ENCODE results near the gene FAM187B.

FAM187B gene

GRCh38 chr19:35266520-35267352 lies 38.2 kb upstream of the FAM187B start:
- Mint-ChIP-seq H3K27me3 (no peaks in the 10 kb centered on the region), H3K4me3 (peak overlapping the region; percentile 95), H3K36me3 (peaks cover 23% of the 10 kb centered on the region), H3K27ac (peak overlapping the region; percentile 98), H3K9me3 (no peaks in the 10 kb centered on the region), H3K4me1 (peaks cover 62% of the 10 kb centered on the region)
- no peak for ATAC-seq

DNA sequence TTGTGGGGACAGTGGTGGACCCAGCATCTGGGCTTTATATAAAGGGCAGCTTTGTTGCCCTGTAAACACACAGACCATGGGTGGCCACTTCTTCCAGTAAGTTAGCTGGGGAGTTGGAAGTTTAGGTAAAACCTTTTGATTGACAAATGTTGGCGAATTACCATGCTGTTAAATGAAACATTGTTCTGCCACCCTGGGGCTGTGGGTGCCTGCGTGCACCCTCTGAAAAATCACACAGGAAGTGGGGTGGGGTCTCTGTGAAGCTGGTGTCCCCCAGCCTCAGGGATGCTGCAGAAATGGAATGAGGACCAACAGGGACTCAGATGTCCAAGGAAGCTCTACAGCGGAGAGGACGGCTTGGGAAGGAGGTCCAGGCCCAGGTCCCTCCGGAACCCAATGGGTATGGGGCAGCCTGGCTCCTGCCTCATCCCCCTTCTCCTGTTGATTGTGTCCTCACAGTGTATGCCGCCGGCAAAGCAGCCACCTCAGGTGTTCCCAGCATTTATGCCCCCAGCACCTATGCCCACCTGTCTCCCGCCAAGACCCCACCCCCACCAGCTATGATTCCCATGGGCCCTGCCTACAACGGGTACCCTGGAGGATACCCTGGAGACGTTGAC lies 37.5 kb upstream of the FAM187B start:
- H3K4me3 Mint-ChIP-seq = peak overlapping the region; percentile 95
- H3K36me3 Mint-ChIP-seq = peaks cover 18% of the 10 kb centered on the region
- H3K9me3 Mint-ChIP-seq = no peaks in the 10 kb centered on the region
- no peak for ATAC-seq
- no peaks in the 10 kb centered on the region for H3K27me3 Mint-ChIP-seq
- peaks cover 56% of the 10 kb centered on the region for H3K4me1 Mint-ChIP-seq
- H3K27ac Mint-ChIP-seq = peak overlapping the region; percentile 98

- no peak overlapping the region for H3K4me3 Mint-ChIP-seq
- no peak for ATAC-seq
- H3K27me3 Mint-ChIP-seq = no peaks in the 10 kb centered on the region
- peak overlapping the region; percentile 98 for H3K27ac Mint-ChIP-seq
- H3K9me3 Mint-ChIP-seq = no peaks in the 10 kb centered on the region
- peaks cover 12% of the 10 kb centered on the region for H3K36me3 Mint-ChIP-seq
- H3K4me1 Mint-ChIP-seq = peaks cover 49% of the 10 kb centered on the region
Observed at GRCh38 chr19:35265126-35265899, 36.8 kb upstream of the FAM187B start.

DNA sequence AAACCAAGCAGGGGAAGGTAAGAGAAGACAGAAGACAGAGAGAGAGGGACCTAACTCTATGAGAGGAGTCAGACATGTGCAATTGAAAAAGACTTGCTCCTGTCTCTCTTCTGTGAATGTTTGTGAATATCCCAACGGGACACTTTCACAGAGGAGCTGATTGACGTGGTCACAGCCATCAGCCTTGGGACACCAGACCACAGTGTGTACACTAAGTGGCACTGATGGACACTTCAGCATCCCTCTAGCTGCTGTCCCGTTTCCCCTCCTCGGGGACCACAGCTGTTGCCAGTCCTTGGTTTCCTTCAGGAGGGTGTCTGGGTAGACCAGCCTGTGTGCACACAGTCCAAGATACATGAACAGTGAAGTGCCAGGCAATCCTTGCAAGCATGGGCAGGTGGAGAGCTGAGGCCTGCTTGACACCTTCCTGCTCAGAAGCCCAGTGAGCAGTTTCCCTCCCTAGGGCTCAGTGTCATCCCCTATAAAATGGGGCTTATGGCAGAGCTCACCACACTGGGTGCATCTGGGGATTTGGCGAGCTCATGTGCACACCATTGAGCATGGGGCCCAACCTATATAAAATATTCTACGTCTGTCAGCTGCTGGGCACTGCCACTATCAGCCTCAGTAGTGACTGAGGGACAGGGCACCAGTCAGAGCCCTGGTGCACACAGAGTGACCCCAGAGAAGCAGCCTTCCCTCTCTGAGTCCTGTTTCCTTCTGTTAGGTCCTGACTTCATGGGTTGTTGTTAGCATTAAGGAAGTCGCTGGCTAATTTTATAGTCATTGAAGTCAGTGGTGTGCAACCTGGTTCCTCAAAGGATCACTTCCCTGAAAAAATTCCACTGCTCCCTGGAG lies 36.0 kb upstream of the FAM187B start:
- ATAC-seq = no peak
- Mint-ChIP-seq H3K4me3 (no peak overlapping the region), H3K27me3 (no peaks in the 10 kb centered on the region), H3K9me3 (no peaks in the 10 kb centered on the region), H3K36me3 (peaks cover 11% of the 10 kb centered on the region), H3K4me1 (peaks cover 47% of the 10 kb centered on the region), H3K27ac (peak overlapping the region; percentile 53)

- Mint-ChIP-seq H3K9me3 (no peaks in the 10 kb centered on the region), H3K4me1 (peaks cover 42% of the 10 kb centered on the region), H3K4me3 (no peak overlapping the region), H3K27me3 (no peaks in the 10 kb centered on the region), H3K27ac (peak overlapping the region; percentile 10), H3K36me3 (peaks cover 11% of the 10 kb centered on the region)
- ATAC-seq = no peak
Observed at GRCh38 chr19:35262101-35262761, 33.7 kb upstream of the FAM187B start.

DNA sequence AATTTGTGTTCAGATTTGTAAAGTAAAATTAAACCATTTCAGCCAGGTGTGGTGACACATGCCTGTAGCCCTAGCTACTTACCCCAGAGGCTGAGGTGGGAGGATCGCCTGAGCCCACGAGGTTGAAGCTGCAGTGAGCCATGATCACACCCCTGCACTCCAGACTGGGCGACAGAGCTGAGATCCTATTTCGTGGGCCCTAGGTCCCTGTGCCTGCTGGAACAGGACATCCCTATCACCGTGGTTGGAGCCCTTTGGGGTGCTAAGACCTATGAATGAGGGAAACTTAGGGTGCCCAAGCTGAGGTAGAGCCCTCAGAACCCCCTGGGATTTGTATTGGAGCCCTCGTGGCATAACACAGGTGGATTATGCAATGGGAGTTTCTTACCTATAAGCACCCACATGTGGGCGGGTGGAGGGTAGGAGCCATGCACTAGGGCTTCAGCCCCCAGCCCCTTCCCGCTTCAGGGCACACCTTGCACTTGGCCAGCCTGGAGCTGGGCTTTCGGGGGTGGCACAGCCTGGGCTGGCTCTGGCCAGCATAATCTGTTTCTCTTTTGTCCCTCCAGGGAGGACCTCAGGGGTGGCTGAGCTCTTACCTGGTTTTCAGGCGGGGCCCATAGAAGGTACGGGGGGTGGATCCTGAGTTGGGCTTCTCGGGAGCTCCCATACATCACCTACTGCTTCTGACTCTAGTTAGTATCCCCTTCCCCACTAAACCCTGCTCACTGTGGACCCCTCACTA lies 33.0 kb upstream of the FAM187B start:
- peaks cover 38% of the 10 kb centered on the region for H3K4me1 Mint-ChIP-seq
- peak overlapping the region; percentile 10 for H3K27ac Mint-ChIP-seq
- ATAC-seq = no peak
- no peak overlapping the region for H3K4me3 Mint-ChIP-seq
- no peaks in the 10 kb centered on the region for H3K27me3 Mint-ChIP-seq
- H3K9me3 Mint-ChIP-seq = no peaks in the 10 kb centered on the region
- H3K36me3 Mint-ChIP-seq = peaks cover 10% of the 10 kb centered on the region

GRCh38 chr19:35260694-35261304 lies 32.3 kb upstream of the FAM187B start:
- no peak overlapping the region for H3K4me3 Mint-ChIP-seq
- no peaks in the 10 kb centered on the region for H3K9me3 Mint-ChIP-seq
- H3K27me3 Mint-ChIP-seq = no peaks in the 10 kb centered on the region
- peaks cover 5% of the 10 kb centered on the region for H3K36me3 Mint-ChIP-seq
- peaks cover 33% of the 10 kb centered on the region for H3K4me1 Mint-ChIP-seq
- no peak for ATAC-seq
- peak overlapping the region; percentile 10 for H3K27ac Mint-ChIP-seq

DNA sequence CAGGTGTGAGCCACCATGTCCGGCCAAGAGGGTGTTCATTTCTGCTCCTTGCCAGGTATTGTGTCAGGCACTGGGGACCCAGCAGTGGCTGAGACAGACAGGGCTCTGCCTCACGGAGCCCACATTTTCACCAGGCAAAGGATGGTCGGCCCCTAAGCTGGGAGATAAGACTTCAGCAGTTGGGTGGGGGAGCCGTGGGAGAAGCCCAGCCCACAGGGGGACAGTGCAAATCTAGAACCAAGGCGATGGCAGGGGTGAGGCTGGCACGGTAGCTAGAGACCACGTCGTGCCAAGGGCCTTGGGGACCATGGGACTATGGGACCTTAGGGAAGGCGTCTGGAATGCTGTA lies 28.5 kb upstream of the FAM187B start:
- no peaks in the 10 kb centered on the region for H3K9me3 Mint-ChIP-seq
- H3K4me3 Mint-ChIP-seq = no peak overlapping the region
- no peaks in the 10 kb centered on the region for H3K27me3 Mint-ChIP-seq
- H3K4me1 Mint-ChIP-seq = peaks cover 6% of the 10 kb centered on the region
- peaks cover 30% of the 10 kb centered on the region for H3K36me3 Mint-ChIP-seq
- no peak overlapping the region for H3K27ac Mint-ChIP-seq
- ATAC-seq = no peak

DNA sequence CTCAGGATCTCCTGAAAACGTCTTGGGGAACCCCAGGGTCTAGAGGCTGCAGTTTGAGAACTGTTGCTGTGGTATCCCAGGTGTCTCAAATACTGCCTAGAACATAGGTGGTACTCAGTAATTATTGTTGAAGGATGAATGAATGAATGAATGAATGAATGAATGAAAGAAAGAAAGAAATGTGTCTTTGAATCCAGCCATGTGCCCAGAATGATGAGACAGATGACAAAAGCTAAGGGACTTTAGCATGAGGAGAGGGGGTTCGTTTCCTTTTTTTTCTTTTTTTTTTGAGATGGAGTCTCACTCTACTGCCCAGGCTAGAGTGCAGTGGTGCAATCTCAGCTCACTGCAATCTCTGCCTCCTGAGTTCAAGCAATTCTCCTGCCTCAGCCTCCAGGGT lies 28.0 kb upstream of the FAM187B start:
- H3K36me3 Mint-ChIP-seq = peaks cover 33% of the 10 kb centered on the region
- no peak overlapping the region for H3K4me3 Mint-ChIP-seq
- ATAC-seq = no peak
- H3K27me3 Mint-ChIP-seq = no peaks in the 10 kb centered on the region
- peaks cover 6% of the 10 kb centered on the region for H3K4me1 Mint-ChIP-seq
- no peaks in the 10 kb centered on the region for H3K9me3 Mint-ChIP-seq
- H3K27ac Mint-ChIP-seq = no peak overlapping the region

DNA sequence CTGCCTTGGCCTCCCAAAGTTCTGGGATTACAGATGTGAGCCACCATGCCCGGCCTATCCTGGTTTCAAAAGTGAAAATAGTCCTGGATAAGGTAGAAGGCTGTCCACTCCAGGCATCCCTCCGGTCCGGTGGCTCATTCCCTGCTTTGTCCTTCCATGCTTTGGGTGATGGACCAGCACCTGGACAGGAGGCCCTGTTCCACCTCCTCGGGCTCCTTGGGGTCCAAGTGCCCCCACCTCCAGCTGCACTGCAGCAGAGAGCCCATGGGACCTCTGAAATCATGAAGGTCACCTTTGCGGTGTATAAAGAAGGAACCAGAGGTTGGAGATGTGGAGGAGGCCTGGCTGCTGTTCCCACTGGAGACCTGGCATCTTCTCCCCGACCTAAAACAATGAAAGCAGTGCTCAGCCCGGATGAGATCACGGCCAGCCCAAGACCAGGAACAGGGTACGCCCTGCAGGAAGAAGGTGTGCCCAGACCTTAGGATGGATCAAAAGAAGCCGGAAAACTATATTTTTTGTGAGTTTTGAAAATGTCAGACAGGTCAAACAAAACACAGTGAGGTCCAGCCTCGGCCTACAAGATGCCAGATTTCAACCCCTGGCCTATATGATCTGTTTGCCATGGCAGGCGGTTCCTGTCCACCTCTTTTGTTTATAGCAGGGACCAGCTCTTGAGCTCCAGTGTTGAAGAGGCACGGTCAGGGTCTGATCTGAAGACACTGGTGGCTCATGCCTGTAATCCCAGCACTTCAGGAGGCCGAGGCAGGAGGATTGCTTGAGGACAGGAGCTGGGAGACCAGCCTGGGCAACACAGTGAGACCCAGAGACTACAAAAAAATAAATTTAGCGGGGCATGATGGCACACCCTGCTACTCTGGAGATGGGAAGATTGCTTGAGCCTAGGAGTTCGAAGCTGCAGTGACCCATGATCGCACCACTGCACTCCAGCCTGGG lies 26.1 kb upstream of the FAM187B start:
- no peaks in the 10 kb centered on the region for H3K9me3 Mint-ChIP-seq
- peaks cover 40% of the 10 kb centered on the region for H3K36me3 Mint-ChIP-seq
- H3K27me3 Mint-ChIP-seq = no peaks in the 10 kb centered on the region
- no peak for ATAC-seq
- peak overlapping the region; percentile 47 for H3K27ac Mint-ChIP-seq
- H3K4me1 Mint-ChIP-seq = peaks cover 24% of the 10 kb centered on the region
- H3K4me3 Mint-ChIP-seq = no peak overlapping the region

GRCh38 chr19:35253316-35254286 lies 25.1 kb upstream of the FAM187B start:
- Mint-ChIP-seq H3K4me1 (peaks cover 34% of the 10 kb centered on the region), H3K4me3 (no peak overlapping the region), H3K36me3 (peaks cover 40% of the 10 kb centered on the region), H3K27me3 (no peaks in the 10 kb centered on the region), H3K9me3 (no peaks in the 10 kb centered on the region), H3K27ac (peak overlapping the region; percentile 47)
- no peak for ATAC-seq

GRCh38 chr19:35251456-35251855 lies 22.9 kb upstream of the FAM187B start:
- peaks cover 40% of the 10 kb centered on the region for H3K36me3 Mint-ChIP-seq
- ATAC-seq = no peak
- H3K27me3 Mint-ChIP-seq = no peaks in the 10 kb centered on the region
- no peak overlapping the region for H3K27ac Mint-ChIP-seq
- no peak overlapping the region for H3K4me3 Mint-ChIP-seq
- no peaks in the 10 kb centered on the region for H3K9me3 Mint-ChIP-seq
- H3K4me1 Mint-ChIP-seq = peaks cover 41% of the 10 kb centered on the region

Data from stimulated activated memory B cell treated with anti-CD40 and anti-IgM and Interleukin-4, amounts not matched to agents 10 μg/mL and 1 μg/mL and 100 μg/mL, for 72 hours (primary cell).